Natural killer cell (primary cell): ENCODE results near the gene TIGAR. TPM values are rescaled to one million over a fixed set of nuclear protein-coding genes. Genes with fewer than 3 reads are reported as not detected.

Experiments
- ATAC-seq, 3 donors: fragments of 150-1000 bp in 2 of 3; fragments of 200-7000 bp in 1 of 3; cut with Tn5 transposase; 1 replicate in 1 of 3; 2 replicates in 2 of 3; pipeline ENCODE4 v1.10.0; 2021; ENCODE audit warnings: mild to moderate bottlenecking in 2 of 3, moderate library complexity in 2 of 3
- DNase-seq, 2 donors: peaks; one replicate each; pipeline versions ENCODE4 v3.0.0 to v3.0.0-alpha.2; 2013 to 2021; ENCODE audit warnings: mixed read lengths in 1 of 2
- H3K27ac ChIP-seq: one replicate; pipeline ENCODE4 v1.5.1; 2013; ENCODE audit warnings: mild to moderate bottlenecking, low read length
- H3K27me3 ChIP-seq: one replicate; pipeline ENCODE4 v1.6.1; 2013; ENCODE audit warnings: low read length; ENCODE audit not compliant: control insufficient read depth, insufficient read depth
- H3K36me3 ChIP-seq: one replicate; pipeline ENCODE4 v1.6.1; 2013; ENCODE audit warnings: low read length; ENCODE audit not compliant: control insufficient read depth, insufficient read depth
- H3K4me1 ChIP-seq: one replicate; pipeline ENCODE4 v1.6.1; 2013; ENCODE audit warnings: low read length; ENCODE audit not compliant: control insufficient read depth, insufficient read depth
- H3K4me3 ChIP-seq: one replicate; pipeline ENCODE4 v1.5.1; 2013; ENCODE audit warnings: low read length
- H3K9me3 ChIP-seq: one replicate; pipeline ENCODE4 v1.6.1; 2013; ENCODE audit warnings: low read length; ENCODE audit not compliant: control insufficient read depth, insufficient read depth
- H3K27ac Mint-ChIP-seq, 2 donors: one replicate each; pipeline ENCODE4 v1.8.0; 2022; ENCODE audit warnings: mild to moderate bottlenecking in 2 of 2, mixed read lengths in 2 of 2, moderate library complexity in 1 of 2
- H3K27me3 Mint-ChIP-seq, 2 donors: one replicate each; pipeline ENCODE4 v1.8.0; 2022; ENCODE audit warnings: low read depth in 2 of 2, mixed read lengths in 2 of 2
- H3K36me3 Mint-ChIP-seq: one replicate; pipeline ENCODE4 v1.8.0; 2022; ENCODE audit warnings: mixed read lengths
- H3K4me1 Mint-ChIP-seq, 2 donors: one replicate each; pipeline ENCODE4 v1.8.0; 2022; ENCODE audit warnings: mixed read lengths in 2 of 2
- H3K4me3 Mint-ChIP-seq: one replicate; pipeline ENCODE4 v1.8.0; 2022; ENCODE audit warnings: mild to moderate bottlenecking, moderate library complexity, mixed read lengths
- H3K9me3 Mint-ChIP-seq, 2 donors: one replicate each; pipeline ENCODE4 v1.8.0; 2022; ENCODE audit warnings: mixed read lengths in 2 of 2
- CTCF ChIP-seq: fragments of 200-600 bp; IDR thresholded peaks from one replicate; pipeline ENCODE4 v1.8.0; 2022; ENCODE audit warnings: antibody characterized with exemption
- WGBS: methylation state at CpG from one replicate; pipeline ENCODE4 v1.1.7; 2013; ENCODE audit warnings: missing lambda C conversion rate; ENCODE audit not compliant: insufficient coverage; 5-methylcytosine and 5-hydroxymethylcytosine counted together
- intact Hi-C: fragments of 100-400 bp; cut with micrococcal nuclease; formaldehyde crosslinking; loops from one replicate; pipeline ENCODE4 v1.14.2; 2022
- total RNA-seq, 4 donors: library from RNA; stranded (reverse); fragments of 120-200 nt in 1 of 4; gene quantifications; one replicate each; pipeline versions ENCODE4 v1.2.3 to v1.2.4, GENCODE V29; 2013 to 2022

Gene TIGAR
- total RNA-seq, 3 donors from 2014 or later (not counting 1 experiment from before 2014, with no cell fraction given) = 6.1 to 7.4 (median 7.3) TPM

- no peak for TF ChIP-seq CTCF
- WGBS = 69% methylated on average over 16 of the region's 16 CpGs
- no peaks in the 10 kb centered on the region for H3K9me3 ChIP-seq
- H3K36me3 ChIP-seq = peaks cover 66% of the 10 kb centered on the region
- peak in 2 of 3 donors; percentile 40 for ATAC-seq
- H3K4me3 ChIP-seq = no peak overlapping the region
- H3K27me3 Mint-ChIP-seq = no peaks in the 10 kb centered on the region
- H3K27ac Mint-ChIP-seq = peak overlapping the region; percentile 86 to 90
- peaks cover 43% of the 10 kb centered on the region for H3K4me1 ChIP-seq
- H3K27ac ChIP-seq = peak overlapping the region; percentile 2
- intact Hi-C loops = no loop called here
- H3K4me1 Mint-ChIP-seq = peaks cover 59 to 89% of the 10 kb centered on the region in 2 donors
- no peaks in the 10 kb centered on the region for H3K9me3 Mint-ChIP-seq
- peaks cover 12% of the 10 kb centered on the region for H3K36me3 Mint-ChIP-seq
- peak in 1 of 2 donors; percentile 32 for DNase-seq
- H3K4me3 Mint-ChIP-seq = peak overlapping the region; percentile 77
- H3K27me3 ChIP-seq = no peaks in the 10 kb centered on the region
These were observed 27.0 kb upstream of the TIGAR start for GRCh38 chr12:4293966-4294505.

GRCh38 chr12:4296751-4297150 is 24.3 kb upstream of the TIGAR start:
- H3K9me3 ChIP-seq = no peaks in the 10 kb centered on the region
- H3K4me1 Mint-ChIP-seq = peaks cover 43 to 70% of the 10 kb centered on the region in 2 donors
- no peaks in the 10 kb centered on the region for H3K27me3 ChIP-seq
- 88% methylated on average over 5 of the region's 6 CpGs for WGBS
- no peak overlapping the region for H3K4me3 ChIP-seq
- no peak overlapping the region for H3K27ac ChIP-seq
- no peak for TF ChIP-seq CTCF
- H3K4me3 Mint-ChIP-seq = no peak overlapping the region
- no peaks in the 10 kb centered on the region for H3K27me3 Mint-ChIP-seq
- H3K9me3 Mint-ChIP-seq = no peaks in the 10 kb centered on the region
- no peak for ATAC-seq
- intact Hi-C loops = no loop called here
- peak overlapping the region; percentile 81 to 90 for H3K27ac Mint-ChIP-seq
- H3K36me3 Mint-ChIP-seq = peaks cover 19% of the 10 kb centered on the region
- peaks cover 29% of the 10 kb centered on the region for H3K4me1 ChIP-seq
- peaks cover 61% of the 10 kb centered on the region for H3K36me3 ChIP-seq
- DNase-seq = no peak

GRCh38 chr12:4297617-4298016 is 23.4 kb upstream of the TIGAR start:
- Histone ChIP-seq H3K9me3 (no peaks in the 10 kb centered on the region), H3K27ac (no peak overlapping the region), H3K4me1 (peaks cover 23% of the 10 kb centered on the region), H3K27me3 (no peaks in the 10 kb centered on the region), H3K4me3 (no peak overlapping the region), H3K36me3 (peaks cover 67% of the 10 kb centered on the region)
- TF ChIP-seq CTCF = no peak
- ATAC-seq (no peak), DNase-seq (no peak)
- no peak overlapping the region for H3K4me3 Mint-ChIP-seq
- intact Hi-C loops = no loop called here
- peaks cover 38 to 61% of the 10 kb centered on the region in 2 donors for H3K4me1 Mint-ChIP-seq
- peak overlapping the region; percentile 25 to 54 for H3K27ac Mint-ChIP-seq
- no peaks in the 10 kb centered on the region for H3K27me3 Mint-ChIP-seq
- peaks cover 24% of the 10 kb centered on the region for H3K36me3 Mint-ChIP-seq
- H3K9me3 Mint-ChIP-seq = no peaks in the 10 kb centered on the region
- 93% methylated on average over 13 of the region's 13 CpGs for WGBS

GRCh38 chr12:4300883-4301282 is 20.1 kb upstream of the TIGAR start:
- H3K27me3 ChIP-seq = no peaks in the 10 kb centered on the region
- no peak overlapping the region for H3K4me3 ChIP-seq
- H3K9me3 Mint-ChIP-seq = no peaks in the 10 kb centered on the region
- H3K4me1 ChIP-seq = no peaks in the 10 kb centered on the region
- no peak overlapping the region for H3K27ac ChIP-seq
- ATAC-seq (no peak), DNase-seq (no peak)
- H3K27ac Mint-ChIP-seq = no peak overlapping the region
- H3K27me3 Mint-ChIP-seq = no peaks in the 10 kb centered on the region
- TF ChIP-seq CTCF = no peak
- WGBS = 89% methylated on average over 5 of the region's 5 CpGs
- H3K36me3 ChIP-seq = peaks cover 68% of the 10 kb centered on the region
- intact Hi-C loops = no loop called here
- peaks cover 40% of the 10 kb centered on the region for H3K36me3 Mint-ChIP-seq
- peaks cover 35 to 44% of the 10 kb centered on the region in 2 donors for H3K4me1 Mint-ChIP-seq
- H3K4me3 Mint-ChIP-seq = no peak overlapping the region
- H3K9me3 ChIP-seq = no peaks in the 10 kb centered on the region
